ENCODE data around the gene SBNO2. TPM values are rescaled to one million over a fixed set of nuclear protein-coding genes. Genes with fewer than 3 reads are reported as not detected.

The SBNO2 gene
- total RNA-seq, 1 donor from 2014 or later, result 32.5 TPM

GRCh38 chr19:1216756-1217155, 42.7 kb upstream of the SBNO2 start:
- Mint-ChIP-seq H3K36me3 (ENCODE audit: low read depth) (no peaks in the 10 kb centered on the region), H3K4me3 (no peak overlapping the region), H3K4me1 (peaks cover 17% of the 10 kb centered on the region), H3K9me3 (no peaks in the 10 kb centered on the region), H3K27me3 (ENCODE audit: low read depth) (no peaks in the 10 kb centered on the region), H3K27ac (ENCODE audit: unreplicated experiment) (no peak overlapping the region)
- DNase-seq (ENCODE audit: low read depth, low spot score), result no peak
- TF ChIP-seq CTCF (conservative IDR thresholded peaks at IDR 0.05), result no peak

GRCh38 chr19:1214862-1215731, 41.0 kb upstream of the SBNO2 start:
- peaks cover 2% of the 10 kb centered on the region for H3K36me3 Mint-ChIP-seq (ENCODE audit: low read depth)
- no peaks in the 10 kb centered on the region for H3K9me3 Mint-ChIP-seq
- H3K4me1 Mint-ChIP-seq, result peaks cover 24% of the 10 kb centered on the region
- H3K27ac Mint-ChIP-seq (ENCODE audit: unreplicated experiment), result no peak overlapping the region
- DNase-seq (ENCODE audit: low read depth, low spot score), result no peak
- TF ChIP-seq CTCF (conservative IDR thresholded peaks at IDR 0.05), result no peak
- H3K4me3 Mint-ChIP-seq, result no peak overlapping the region
- no peaks in the 10 kb centered on the region for H3K27me3 Mint-ChIP-seq (ENCODE audit: low read depth)

- Mint-ChIP-seq H3K9me3 (no peaks in the 10 kb centered on the region), H3K27me3 (ENCODE audit: low read depth) (no peaks in the 10 kb centered on the region), H3K36me3 (ENCODE audit: low read depth) (peaks cover 2% of the 10 kb centered on the region), H3K4me3 (no peak overlapping the region), H3K4me1 (peaks cover 29% of the 10 kb centered on the region), H3K27ac (ENCODE audit: unreplicated experiment) (peak overlapping the region; percentile 88)
- DNase-seq (ENCODE audit: low read depth, low spot score), result no peak
- TF ChIP-seq CTCF (conservative IDR thresholded peaks at IDR 0.05), result no peak
Observed at GRCh38 chr19:1214299-1214861, 40.3 kb upstream of the SBNO2 start.

- H3K36me3 Mint-ChIP-seq (ENCODE audit: low read depth), result peaks cover 2% of the 10 kb centered on the region
- H3K27me3 Mint-ChIP-seq (ENCODE audit: low read depth), result no peaks in the 10 kb centered on the region
- peak overlapping the region; percentile 59 for H3K4me3 Mint-ChIP-seq
- no peak for DNase-seq (ENCODE audit: low read depth, low spot score)
- H3K9me3 Mint-ChIP-seq, result no peaks in the 10 kb centered on the region
- H3K27ac Mint-ChIP-seq (ENCODE audit: unreplicated experiment), result no peak overlapping the region
- no peak for TF ChIP-seq CTCF (conservative IDR thresholded peaks at IDR 0.05)
- H3K4me1 Mint-ChIP-seq, result peaks cover 29% of the 10 kb centered on the region
Observed at GRCh38 chr19:1213391-1214286, 39.6 kb upstream of the SBNO2 start.

- peaks cover 37% of the 10 kb centered on the region for H3K4me1 Mint-ChIP-seq
- no peak for TF ChIP-seq CTCF (conservative IDR thresholded peaks at IDR 0.05)
- no peaks in the 10 kb centered on the region for H3K9me3 Mint-ChIP-seq
- no peak for DNase-seq (ENCODE audit: low read depth, low spot score)
- H3K4me3 Mint-ChIP-seq, result peak overlapping the region; percentile 77
- no peaks in the 10 kb centered on the region for H3K27me3 Mint-ChIP-seq (ENCODE audit: low read depth)
- H3K36me3 Mint-ChIP-seq (ENCODE audit: low read depth), result peaks cover 2% of the 10 kb centered on the region
- H3K27ac Mint-ChIP-seq (ENCODE audit: unreplicated experiment), result peak overlapping the region; percentile 89
Observed at GRCh38 chr19:1211494-1212234, 37.6 kb upstream of the SBNO2 start.

Measured in neural crest cell (in vitro differentiated cells).